HuH-7.5 (cell line): Measurements from ENCODE around the gene MUC20.
"Not testable (repeated sequence)": the region's sequence is repeated elsewhere in the genome, so short reads cannot be mapped to it uniquely, and the experiment has no call there.

Source experiments
- DNase-seq: peaks from one replicate; pipeline ENCODE4 v3.0.0; 2011; ENCODE audit warnings: low spot score

Gene MUC20

GRCh38 chr3:195770841-195771645 is 50.3 kb downstream of the MUC20 start:
- peak; percentile 27 for DNase-seq

GRCh38 chr3:195771646-195772300 is 51.0 kb downstream of the MUC20 start:
- DNase-seq, result peak; percentile 9

- DNase-seq, result peak; percentile 5
These were observed 53.3 kb downstream of the MUC20 start for GRCh38 chr3:195773956-195774537.

- DNase-seq, result peak; percentile 75
These were observed 54.1 kb downstream of the MUC20 start for GRCh38 chr3:195774917-195775316.

GRCh38 chr3:195777975-195778374 is 57.2 kb downstream of the MUC20 start:
- DNase-seq, result no peak

- not testable (repeated sequence) for DNase-seq
These were observed 60.5 kb downstream of the MUC20 start for GRCh38 chr3:195781236-195781635.
